Panc1 (cell line): ENCODE data around the gene NFIB.

ENCODE experiments used
- CTCF ChIP-seq: fragments of 450-650 bp; IDR thresholded peaks from 2 replicates; pipeline ENCODE4 v1.5.1; 2017; ENCODE audit warnings: mild to moderate bottlenecking
- POLR2AphosphoS5 ChIP-seq: IDR thresholded peaks from 2 replicates; pipeline ENCODE4 v1.6.1; 2012; ENCODE audit warnings: mild to moderate bottlenecking, low read depth, low read length, moderate library complexity
- REST ChIP-seq, 2 experiments: IDR thresholded peaks; 2 replicates each; pipeline ENCODE4 v1.6.1; 2011 to 2012; ENCODE audit warnings: low read depth in 2 of 2, control low read depth in 1 of 2, low read length in 1 of 2, mild to moderate bottlenecking in 1 of 2, moderate library complexity in 1 of 2; ENCODE audit not compliant: insufficient read depth in 1 of 2
- SIN3A ChIP-seq: IDR thresholded peaks from 2 replicates; pipeline ENCODE4 v1.6.1; 2012; ENCODE audit warnings: low read depth, mild to moderate bottlenecking, low read length, moderate library complexity, borderline replicate concordance; ENCODE audit not compliant: insufficient read depth
- TCF7L2 ChIP-seq: IDR thresholded peaks from 2 replicates; pipeline ENCODE4 v1.6.1; 2011; ENCODE audit warnings: mild to moderate bottlenecking, low read depth, low read length, inconsistent platforms

- TF ChIP-seq TCF7L2 (no peak), CTCF (no peak), REST (IDR thresholded peaks at IDR 0.05; ENCODE audit: insufficient read depth in 1 of 2, low read depth in 2 of 2, low read length in 1 of 2) (no peak), SIN3A (no peak), POLR2AphosphoS5 (no peak)
These were observed 162.5 kb downstream of the NFIB start for GRCh38 chr9:14151451-14151850.
